ENCODE measurements around the gene NT5DC2. TPM values are rescaled to one million over a fixed set of nuclear protein-coding genes. Genes with fewer than 3 reads are reported as not detected.

NT5DC2 gene
- total RNA-seq, 6 experiments from 2014 or later, result 1.1 to 12.5 (median 3.9) TPM

GRCh38 chr3:52522651-52523251 is 10.9 kb downstream of the NT5DC2 start:
- no peaks in the 10 kb centered on the region for H3K36me3 ChIP-seq

GRCh38 chr3:52521881-52522650 is 11.6 kb downstream of the NT5DC2 start:
- ATAC-seq (no peak), DNase-seq (peak in 2 of 3 donors; percentile 13 to 49)
- Histone ChIP-seq H3K4me3 (no peak overlapping the region), H3K9me3 (no peaks in the 10 kb centered on the region), H3K27ac (no peak overlapping the region), H3K4me1 (no peaks in the 10 kb centered on the region), H3K36me3 (no peaks in the 10 kb centered on the region), H3K27me3 (no peaks in the 10 kb centered on the region)
- no CpG with 5 or more reads among the region's 33 CpGs for WGBS (ENCODE audit: insufficient coverage, low coverage, low lambda C conversion rate, missing lambda C conversion rate)
- TF ChIP-seq CTCF (IDR thresholded peaks at IDR 0.05) (no peak), POLR2A (IDR thresholded peaks at IDR 0.05) (no peak)
- intact Hi-C loops (cut with DNase I), result no loop called here

More at GRCh38 chr3:52522651-52523251, 10.9 kb downstream of the NT5DC2 start:
- Histone ChIP-seq H3K4me1 (no peaks in the 10 kb centered on the region), H3K4me3 (no peak overlapping the region), H3K9me3 (no peaks in the 10 kb centered on the region), H3K27me3 (no peaks in the 10 kb centered on the region), H3K27ac (no peak overlapping the region)
- no CpG with 5 or more reads among the region's 14 CpGs for WGBS (ENCODE audit: insufficient coverage, low coverage, low lambda C conversion rate, missing lambda C conversion rate)
- intact Hi-C loops (cut with DNase I), result no loop called here
- TF ChIP-seq POLR2A (IDR thresholded peaks at IDR 0.05) (no peak), CTCF (IDR thresholded peaks at IDR 0.05) (no peak)
- DNase-seq, result peak in 1 of 3 donors; percentile 33
- no peak for ATAC-seq

GRCh38 chr3:52521488-52521824 is 12.2 kb downstream of the NT5DC2 start:
- H3K4me3 ChIP-seq, result no peak overlapping the region
- no peak overlapping the region for H3K27ac ChIP-seq
- DNase-seq, result peak in 1 of 3 donors; percentile 45
- no CpG with 5 or more reads among the region's 8 CpGs for WGBS (ENCODE audit: insufficient coverage, low coverage, low lambda C conversion rate, missing lambda C conversion rate)
- no peak for ATAC-seq
- TF ChIP-seq POLR2A (IDR thresholded peaks at IDR 0.05) (no peak), CTCF (IDR thresholded peaks at IDR 0.05) (no peak)
- H3K9me3 ChIP-seq, result no peaks in the 10 kb centered on the region
- intact Hi-C loops (cut with DNase I), result no loop called here
- H3K27me3 ChIP-seq, result no peaks in the 10 kb centered on the region
- no peaks in the 10 kb centered on the region for H3K4me1 ChIP-seq
- no peaks in the 10 kb centered on the region for H3K36me3 ChIP-seq

GRCh38 chr3:52520716-52521487 is 12.8 kb downstream of the NT5DC2 start:
- TF ChIP-seq POLR2A (IDR thresholded peaks at IDR 0.05) (no peak), CTCF (IDR thresholded peaks at IDR 0.05) (no peak)
- WGBS (ENCODE audit: insufficient coverage, low coverage, low lambda C conversion rate, missing lambda C conversion rate), result 81% methylated on average over 6 of the region's 20 CpGs
- intact Hi-C loops (cut with DNase I), result no loop called here
- ATAC-seq (no peak), DNase-seq (peak in 1 of 3 donors; percentile 47)
- Histone ChIP-seq H3K27me3 (no peaks in the 10 kb centered on the region), H3K27ac (no peak overlapping the region), H3K36me3 (no peaks in the 10 kb centered on the region), H3K9me3 (no peaks in the 10 kb centered on the region), H3K4me3 (no peak overlapping the region), H3K4me1 (no peaks in the 10 kb centered on the region)
